Esophagus muscularis mucosa (tissue), 4 donors: ENCODE results near the gene RTN3. TPM values are rescaled to one million over a fixed set of nuclear protein-coding genes. Genes with fewer than 3 reads are reported as not detected.

Experiments used
- DNase-seq: peaks from one replicate; pipeline ENCODE4 v3.0.0-alpha.2; 2017; ENCODE audit errors: extremely low spot score
- H3K27ac ChIP-seq, 4 donors: fragments of 200-600 bp; sonication (generic); replicated peaks in 1 of 4; 1 replicate in 3 of 4; 2 replicates in 1 of 4; pipeline ENCODE4 v1.5.1; 2016 to 2019; ENCODE audit warnings: mild to moderate bottlenecking in 1 of 4
- H3K27me3 ChIP-seq, 4 donors: fragments of 200-600 bp; sonication (generic); one replicate each; pipeline versions ENCODE4 v1.5.1 to v1.6.0; 2016 to 2019
- H3K36me3 ChIP-seq, 4 donors: fragments of 200-600 bp; sonication (generic); one replicate each; pipeline ENCODE4 v1.5.1; 2016 to 2019
- H3K4me1 ChIP-seq, 4 donors: fragments of 200-600 bp; sonication (generic); one replicate each; pipeline ENCODE4 v1.5.1; 2016 to 2019
- H3K4me3 ChIP-seq, 4 donors: fragments of 200-600 bp; sonication (generic); 1 replicate in 2 of 4; 2 replicates in 2 of 4; pipeline ENCODE4 v1.5.1; 2016 to 2019; ENCODE audit warnings: mild to moderate bottlenecking in 4 of 4, moderate library complexity in 1 of 4
- H3K9me3 ChIP-seq, 4 donors: fragments of 200-600 bp; sonication (generic); 1 replicate in 3 of 4; 2 replicates in 1 of 4; pipeline ENCODE4 v1.5.1; 2016 to 2019
- CTCF ChIP-seq, 3 experiments: fragments of 200-600 bp in 2 of 3; fragments of 450-650 bp in 1 of 3; sonication (generic) in 2 of 3; IDR thresholded peaks; one replicate each; pipeline ENCODE4 v1.5.1; 2017 to 2019; ENCODE audit warnings: antibody characterized with exemption in 3 of 3, mild to moderate bottlenecking in 2 of 3, moderate library complexity in 1 of 3
- EP300 ChIP-seq: sonication (generic); formaldehyde crosslinking; IDR thresholded peaks from one replicate; pipeline ENCODE4 v1.6.1; 2017; ENCODE audit warnings: antibody characterized with exemption
- POLR2A ChIP-seq: fragments of 450-650 bp; IDR thresholded peaks from one replicate; pipeline ENCODE4 v1.6.1; 2017; ENCODE audit warnings: antibody characterized with exemption, moderate library complexity, mild to moderate bottlenecking, low read depth
- POLR2AphosphoS5 ChIP-seq, 2 donors: sonication (generic); formaldehyde crosslinking; IDR thresholded peaks; one replicate each; pipeline ENCODE4 v1.6.1; 2017; ENCODE audit warnings: antibody characterized with exemption in 2 of 2
- WGBS: methylation state at CpG from one replicate; pipeline ENCODE4 v1.1.5; 2018; 5-methylcytosine and 5-hydroxymethylcytosine counted together
- intact Hi-C: fragments of 100-400 bp; cut with DNase I; formaldehyde crosslinking; loops from one replicate; pipeline ENCODE4 v1.15.1; 2023
- total RNA-seq, 4 donors: library from RNA; depleted of rRNA; stranded (reverse); fragments of >200 nt; gene quantifications; one replicate each; pipeline versions ENCODE4 v1.1.0 to v1.2.1, GENCODE V29; 2016

Gene RTN3
- total RNA-seq, 4 donors from 2014 or later = 79.5 to 97.4 (median 87.1) TPM

GRCh38 chr11:63671322-63672155 lies 9.8 kb upstream of the RTN3 start, which contains the start of gene ATL3:
TSS of gene ATL3 (minus strand) at chr11:63671376. CDS start at chr11:63671335, 41 bp downstream.
- peak within 1 kb of the TSS; percentile 79 to 98 (median 83) for H3K4me3 ChIP-seq
- H3K36me3 ChIP-seq = no peaks in the 10 kb centered on the region
- peak; percentile 86 to 92 for TF ChIP-seq POLR2AphosphoS5 (IDR thresholded peaks at IDR 0.05)
- TF ChIP-seq POLR2A = peak; percentile 24
- TF ChIP-seq EP300 = no peak
- peak in 2 of 3 experiments; percentile 17 to 26 for TF ChIP-seq CTCF (IDR thresholded peaks at IDR 0.05)
- H3K27me3 ChIP-seq = no peaks in the 10 kb centered on the region
- DNase-seq = peak; percentile 99
- intact Hi-C loops = no loop called here
- no peaks in the 10 kb centered on the region for H3K9me3 ChIP-seq
- peaks cover 41 to 44% (median 42%) of the 10 kb centered on the region in 4 donors for H3K4me1 ChIP-seq
- WGBS = 13% methylated on average over 59 of the region's 69 CpGs
- peak within 1 kb of the TSS; percentile 97 to 100 (median 99) for H3K27ac ChIP-seq

DNA sequence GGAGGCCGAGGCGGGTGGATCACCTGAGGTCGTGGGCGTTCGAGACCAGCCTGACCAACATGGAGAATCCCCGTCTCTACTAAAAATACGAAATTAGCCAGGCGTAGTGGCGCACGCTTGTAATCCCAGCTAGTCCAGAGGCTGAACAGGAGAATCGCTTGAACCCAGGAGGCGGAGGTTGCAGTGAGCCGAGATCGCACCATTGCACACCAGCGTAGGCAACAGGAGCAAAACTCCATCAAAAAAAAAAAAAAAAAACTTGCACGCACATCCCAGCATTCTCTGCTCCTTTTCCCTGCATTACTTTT lies 9.2 kb upstream of the RTN3 start:
- intact Hi-C loops = no loop called here
- Histone ChIP-seq H3K27ac (peak overlapping the region; percentile 97 to 100 (median 99)), H3K4me3 (peak overlapping the region in 1 of 4 donors; percentile 79), H3K9me3 (no peaks in the 10 kb centered on the region), H3K27me3 (no peaks in the 10 kb centered on the region), H3K36me3 (no peaks in the 10 kb centered on the region), H3K4me1 (peaks cover 35 to 39% (median 37%) of the 10 kb centered on the region in 4 donors)
- DNase-seq = no peak
- WGBS = 97% methylated on average over 16 of the region's 16 CpGs
- TF ChIP-seq CTCF (IDR thresholded peaks at IDR 0.05) (no peak), EP300 (no peak), POLR2A (no peak), POLR2AphosphoS5 (IDR thresholded peaks at IDR 0.05) (no peak)

- intact Hi-C loops = no loop called here
- 91% methylated on average over 1 of the region's 1 CpG for WGBS
Observed at GRCh38 chr11:63672936-63673539, 8.3 kb upstream of the RTN3 start.

GRCh38 chr11:63673579-63673978 lies 7.7 kb upstream of the RTN3 start:
- DNase-seq = no peak
- peaks cover 21 to 24% (median 22%) of the 10 kb centered on the region in 4 donors for H3K4me1 ChIP-seq

More at GRCh38 chr11:63672936-63673539, 8.3 kb upstream of the RTN3 start:
- H3K27ac ChIP-seq = no peak overlapping the region
- TF ChIP-seq EP300 = no peak
- no peaks in the 10 kb centered on the region for H3K27me3 ChIP-seq
- DNase-seq = no peak
- no peak overlapping the region for H3K4me3 ChIP-seq
- peaks cover 26 to 29% (median 27%) of the 10 kb centered on the region in 4 donors for H3K4me1 ChIP-seq
- no peaks in the 10 kb centered on the region for H3K9me3 ChIP-seq
- no peaks in the 10 kb centered on the region for H3K36me3 ChIP-seq

More at GRCh38 chr11:63673579-63673978, 7.7 kb upstream of the RTN3 start:
- intact Hi-C loops = no loop called here
- Histone ChIP-seq H3K27me3 (no peaks in the 10 kb centered on the region), H3K9me3 (no peaks in the 10 kb centered on the region), H3K27ac (no peak overlapping the region), H3K36me3 (no peaks in the 10 kb centered on the region), H3K4me3 (no peak overlapping the region)
- TF ChIP-seq CTCF (IDR thresholded peaks at IDR 0.05) (no peak), POLR2AphosphoS5 (IDR thresholded peaks at IDR 0.05) (no peak), POLR2A (no peak), EP300 (no peak)
- 62% methylated on average over 4 of the region's 4 CpGs for WGBS
